GM18909 (cell line): Measurements from ENCODE around the gene OR2G2.

ENCODE experiments used
- ATAC-seq: cut with Tn5 transposase; IDR thresholded peaks from one replicate; pipeline ENCODE4 v1.9.1; 2021; ENCODE audit warnings: mild to moderate bottlenecking; ENCODE audit not compliant: unreplicated experiment, poor library complexity

OR2G2 gene

GRCh38 chr1:247588060-247588459, at the start of gene OR2G2:
TSS of gene OR2G2 (plus strand) at chr1:247588360. CDS start at chr1:247588360, 0 bp downstream.
- ATAC-seq: no peak

GRCh38 chr1:247538561-247538960, 49.6 kb upstream of the OR2G2 start:
- no peak for ATAC-seq

- ATAC-seq: no peak
These were observed 48.9 kb upstream of the OR2G2 start for GRCh38 chr1:247539215-247539614.

GRCh38 chr1:247540581-247540980, 47.6 kb upstream of the OR2G2 start:
- no peak for ATAC-seq

GRCh38 chr1:247542811-247543210, 45.3 kb upstream of the OR2G2 start:
- no peak for ATAC-seq

GRCh38 chr1:247548092-247548491, 40.1 kb upstream of the OR2G2 start:
- ATAC-seq: no peak

- ATAC-seq: no peak
These were observed 39.4 kb upstream of the OR2G2 start, which contains the start of gene GCSAML for GRCh38 chr1:247548769-247549182. TSS of gene GCSAML (plus strand) at chr1:247549134. CDS start at chr1:247549192, 58 bp downstream.

GRCh38 chr1:247551721-247552120, 36.4 kb upstream of the OR2G2 start:
- no peak for ATAC-seq

GRCh38 chr1:247552231-247552630, 35.9 kb upstream of the OR2G2 start:
- ATAC-seq: no peak

GRCh38 chr1:247557926-247558674, 30.1 kb upstream of the OR2G2 start:
- no peak for ATAC-seq

GRCh38 chr1:247561711-247562110, 26.4 kb upstream of the OR2G2 start:
- no peak for ATAC-seq

GRCh38 chr1:247562198-247562597, 26.0 kb upstream of the OR2G2 start:
- no peak for ATAC-seq

- ATAC-seq: no peak
These were observed 13.9 kb upstream of the OR2G2 start for GRCh38 chr1:247574236-247574635.

GRCh38 chr1:247574664-247575063, 13.5 kb upstream of the OR2G2 start:
- no peak for ATAC-seq

GRCh38 chr1:247576514-247576913, 11.6 kb upstream of the OR2G2 start:
- ATAC-seq: peak; percentile 55

- no peak for ATAC-seq
These were observed 9.2 kb upstream of the OR2G2 start for GRCh38 chr1:247578946-247579460.

GRCh38 chr1:247605286-247605685, 17.1 kb downstream of the OR2G2 start, which contains the start of gene OR2G3:
TSS of gene OR2G3 (plus strand) at chr1:247605586. CDS start at chr1:247605586, 0 bp downstream.
- ATAC-seq: no peak

GRCh38 chr1:247613405-247613804, 25.2 kb downstream of the OR2G2 start:
- ATAC-seq: no peak

- no peak for ATAC-seq
These were observed 26.5 kb downstream of the OR2G2 start for GRCh38 chr1:247614625-247615024.

- ATAC-seq: no peak
These were observed 39.8 kb downstream of the OR2G2 start for GRCh38 chr1:247627951-247628350.

- ATAC-seq: no peak
These were observed 49.9 kb downstream of the OR2G2 start for GRCh38 chr1:247638011-247638410.

- ATAC-seq: no peak
These were observed 50.6 kb downstream of the OR2G2 start for GRCh38 chr1:247638781-247639180.
